Caco-2 (cell line): ENCODE results near the gene ADD2. TPM values are rescaled to one million over a fixed set of nuclear protein-coding genes. Genes with fewer than 3 reads are reported as not detected.

Source experiments
- BruUV-seq: library from RNA; stranded (reverse); fragments of 400-500 nt; replicated peaks from 2 replicates; lab custom pipeline; 2021; lab: Mats Ljungman, UMichigan
- CTCF ChIA-PET: fragments of 300-600 bp; sonication (Branson Sonifier 250); formaldehyde crosslinking; loops from one replicate; lab custom pipeline; 2022; ENCODE audit warnings: antibody characterized with exemption; lab: Charles Lee
- POLR2A ChIA-PET: fragments of 300-600 bp; sonication (Branson Sonifier 250); formaldehyde crosslinking; loops from one replicate; lab custom pipeline; 2022; ENCODE audit warnings: antibody characterized with exemption; lab: Charles Lee
- DNase-seq, 2 experiments: peaks; one replicate each; pipeline versions ENCODE4 v3.0.0 to v3.0.0-alpha.2; 2020 to 2022
- H3K27me3 ChIP-seq: replicated peaks from 2 replicates; pipeline ENCODE4 v1.6.0; 2011; ENCODE audit warnings: low read length; ENCODE audit not compliant: control insufficient read depth, insufficient read depth
- H3K36me3 ChIP-seq: 2 replicates; pipeline ENCODE4 v1.5.1; 2011; ENCODE audit warnings: low read length; ENCODE audit not compliant: control insufficient read depth, insufficient read depth
- H3K4me1 ChIP-seq: fragments of 250-450 bp; sonication (Bioruptor Pico); 2 replicates; pipeline ENCODE4 v1.5.1; 2020; ENCODE audit warnings: mild to moderate bottlenecking
- H3K4me3 ChIP-seq: 2 replicates; pipeline ENCODE4 v1.5.1; 2011; ENCODE audit warnings: low read depth, mild to moderate bottlenecking, control low read depth, low read length
- H3K9me3 ChIP-seq: fragments of 250-450 bp; sonication (Bioruptor Pico); 2 replicates; pipeline ENCODE4 v1.5.1; 2020; ENCODE audit warnings: mild to moderate bottlenecking, moderate library complexity
- H3K27ac Mint-ChIP-seq: one replicate; pipeline ENCODE4 v1.8.0; 2022; ENCODE audit warnings: mixed read lengths; ENCODE audit not compliant: unreplicated experiment
- H3K27me3 Mint-ChIP-seq: one replicate; pipeline ENCODE4 v1.8.0; 2022; ENCODE audit warnings: mixed read lengths; ENCODE audit not compliant: insufficient read depth, unreplicated experiment
- H3K36me3 Mint-ChIP-seq: one replicate; pipeline ENCODE4 v1.8.0; 2022; ENCODE audit warnings: mild to moderate bottlenecking, mixed read lengths; ENCODE audit not compliant: insufficient read depth, unreplicated experiment
- H3K4me1 Mint-ChIP-seq: one replicate; pipeline ENCODE4 v1.8.0; 2022; ENCODE audit warnings: low read depth, mixed read lengths; ENCODE audit not compliant: unreplicated experiment
- H3K4me3 Mint-ChIP-seq: one replicate; pipeline ENCODE4 v1.8.0; 2022; ENCODE audit warnings: mild to moderate bottlenecking, moderate library complexity, mixed read lengths; ENCODE audit not compliant: unreplicated experiment
- H3K9me3 Mint-ChIP-seq: one replicate; pipeline ENCODE4 v1.8.0; 2022; ENCODE audit warnings: mixed read lengths; ENCODE audit not compliant: unreplicated experiment
- intact Hi-C: fragments of 100-400 bp; cut with micrococcal nuclease; formaldehyde crosslinking; loops from one replicate; pipeline ENCODE4 v1.10.0; 2022; ENCODE audit not compliant: unreplicated experiment
- total RNA-seq: library from RNA; stranded (reverse); gene quantifications from 2 replicates; pipeline ENCODE4 v1.2.3, GENCODE V29; 2022
- TF ChIP-seq, protein P1 (sequence below), 2 experiments: fragments of 200-600 bp in 1 of 2; IDR thresholded peaks; 1 replicate in 1 of 2; 2 replicates in 1 of 2; pipeline versions ENCODE4 v1.5.1 to v1.8.0; 2011 to 2022; ENCODE audit warnings: antibody characterized with exemption in 1 of 2, control low read depth in 1 of 2, inconsistent platforms in 1 of 2, low read depth in 1 of 2, low read length in 1 of 2, mild to moderate bottlenecking in 1 of 2, moderate library complexity in 1 of 2; ENCODE audit not compliant: insufficient read depth in 1 of 2, severe bottlenecking in 1 of 2, unreplicated experiment in 1 of 2

Gene ADD2
- total RNA-seq, 1 experiment from 2014 or later: not detected

DNA sequence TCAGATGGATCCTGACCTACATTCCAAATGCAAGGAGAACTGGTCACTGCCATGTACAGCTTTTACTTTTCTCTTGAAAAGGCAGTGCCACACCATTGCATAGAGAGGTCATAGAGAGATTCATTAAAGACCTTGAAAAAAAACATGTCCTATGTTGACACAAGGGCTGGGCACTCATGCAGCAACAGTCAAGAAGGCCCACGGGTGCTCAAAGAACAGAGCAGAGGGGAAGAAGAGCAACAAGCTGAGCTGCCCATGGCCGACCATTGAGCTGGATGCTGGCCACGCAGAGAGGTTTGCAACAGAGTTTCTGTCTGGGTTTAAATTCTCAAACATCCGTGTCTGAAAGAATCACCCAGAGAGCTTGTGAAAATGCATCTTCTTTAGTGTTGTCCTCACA is 99.1 kb downstream of the ADD2 start:
- H3K36me3 Mint-ChIP-seq: no peaks in the 10 kb centered on the region
- ChIA-PET CTCF (interaction anchor here (0.5 to 1.0 kb wide), 2 partner anchors 14 to 51 kb away, joined by 3 read pairs; no protein-coding TSS in a partner anchor), POLR2A (no interaction called here)
- no peaks in the 10 kb centered on the region for H3K4me1 Mint-ChIP-seq
- no TSS peak for BruUV-seq
- intact Hi-C loops: no loop called here
- Histone ChIP-seq H3K27me3 (no peaks in the 10 kb centered on the region), H3K4me1 (no peaks in the 10 kb centered on the region), H3K4me3 (no peak overlapping the region), H3K36me3 (no peaks in the 10 kb centered on the region), H3K9me3 (no peaks in the 10 kb centered on the region)
- no peak overlapping the region for H3K4me3 Mint-ChIP-seq
- no peaks in the 10 kb centered on the region for H3K9me3 Mint-ChIP-seq
- no peak overlapping the region for H3K27ac Mint-ChIP-seq
- TF ChIP-seq, protein P1, sequence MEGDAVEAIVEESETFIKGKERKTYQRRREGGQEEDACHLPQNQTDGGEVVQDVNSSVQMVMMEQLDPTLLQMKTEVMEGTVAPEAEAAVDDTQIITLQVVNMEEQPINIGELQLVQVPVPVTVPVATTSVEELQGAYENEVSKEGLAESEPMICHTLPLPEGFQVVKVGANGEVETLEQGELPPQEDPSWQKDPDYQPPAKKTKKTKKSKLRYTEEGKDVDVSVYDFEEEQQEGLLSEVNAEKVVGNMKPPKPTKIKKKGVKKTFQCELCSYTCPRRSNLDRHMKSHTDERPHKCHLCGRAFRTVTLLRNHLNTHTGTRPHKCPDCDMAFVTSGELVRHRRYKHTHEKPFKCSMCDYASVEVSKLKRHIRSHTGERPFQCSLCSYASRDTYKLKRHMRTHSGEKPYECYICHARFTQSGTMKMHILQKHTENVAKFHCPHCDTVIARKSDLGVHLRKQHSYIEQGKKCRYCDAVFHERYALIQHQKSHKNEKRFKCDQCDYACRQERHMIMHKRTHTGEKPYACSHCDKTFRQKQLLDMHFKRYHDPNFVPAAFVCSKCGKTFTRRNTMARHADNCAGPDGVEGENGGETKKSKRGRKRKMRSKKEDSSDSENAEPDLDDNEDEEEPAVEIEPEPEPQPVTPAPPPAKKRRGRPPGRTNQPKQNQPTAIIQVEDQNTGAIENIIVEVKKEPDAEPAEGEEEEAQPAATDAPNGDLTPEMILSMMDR (IDR thresholded peaks at IDR 0.05; ENCODE audit: insufficient read depth in 1 of 2, low read depth in 1 of 2, low read length in 1 of 2, severe bottlenecking in 1 of 2, unreplicated experiment in 1 of 2): no peak
- H3K27me3 Mint-ChIP-seq: peaks cover 25% of the 10 kb centered on the region
- DNase-seq: no peak

DNA sequence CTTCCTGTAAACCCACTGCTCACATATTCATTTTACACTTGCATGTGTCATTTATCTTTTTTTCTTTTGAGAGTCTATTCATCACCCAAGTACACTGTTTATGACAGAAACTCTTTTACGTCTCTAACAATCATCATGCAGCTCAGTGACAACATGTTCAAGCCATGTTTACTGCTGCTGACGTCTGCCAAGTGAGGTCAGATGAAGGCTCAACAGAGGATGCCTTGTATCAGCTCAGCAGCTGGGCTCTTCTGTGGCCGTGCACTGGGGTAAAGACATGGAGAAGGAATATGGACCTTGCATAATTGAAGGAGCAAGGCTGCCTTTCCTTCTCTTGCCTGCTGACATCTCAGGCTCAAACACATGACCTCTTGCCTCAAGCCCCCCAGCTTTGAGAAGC is 99.6 kb downstream of the ADD2 start:
- CTCF ChIA-PET: interaction anchor here (0.5 kb wide), 1 partner anchor 15 kb away, joined by 3 read pairs; no protein-coding TSS in a partner anchor

DNA sequence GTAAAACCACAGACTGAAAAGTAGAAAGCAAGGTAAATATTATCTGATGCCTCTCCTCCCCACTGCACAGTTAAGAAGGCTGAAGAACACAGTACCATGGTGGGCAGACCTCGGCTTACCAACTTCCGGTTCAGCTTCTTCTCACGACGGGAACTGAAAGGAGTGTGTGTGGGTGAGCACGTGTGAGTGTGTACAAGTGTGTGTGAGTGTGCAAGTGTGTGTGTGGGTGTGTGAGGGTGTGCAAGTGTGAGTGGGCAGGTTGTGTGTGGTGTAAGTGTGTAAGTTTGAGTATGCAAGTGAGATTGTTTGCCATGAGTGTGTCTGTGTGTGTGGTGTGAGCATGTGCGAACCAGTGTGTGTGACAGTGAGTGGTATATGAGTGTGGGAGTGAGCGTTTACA is 103.5 kb downstream of the ADD2 start:
- Histone ChIP-seq H3K36me3 (no peaks in the 10 kb centered on the region), H3K4me1 (no peaks in the 10 kb centered on the region), H3K9me3 (no peaks in the 10 kb centered on the region), H3K4me3 (no peak overlapping the region), H3K27me3 (no peaks in the 10 kb centered on the region)
- POLR2A ChIA-PET: no interaction called here
- Mint-ChIP-seq H3K27ac (no peak overlapping the region), H3K9me3 (no peaks in the 10 kb centered on the region), H3K27me3 (peaks cover 30% of the 10 kb centered on the region), H3K4me3 (no peak overlapping the region), H3K36me3 (no peaks in the 10 kb centered on the region), H3K4me1 (no peaks in the 10 kb centered on the region)
- no peak for DNase-seq
- TF ChIP-seq, protein P1 (IDR thresholded peaks at IDR 0.05; ENCODE audit: insufficient read depth in 1 of 2, low read depth in 1 of 2, low read length in 1 of 2, severe bottlenecking in 1 of 2, unreplicated experiment in 1 of 2): no peak
- no TSS peak for BruUV-seq
- intact Hi-C loops: no loop called here
- CTCF ChIA-PET: interaction anchor here (0.6 kb wide), 1 partner anchor 12 kb away, joined by 3 read pairs; no protein-coding TSS in a partner anchor

More for the DNA sequence above, 99.6 kb downstream of the ADD2 start:
- Mint-ChIP-seq H3K9me3 (no peaks in the 10 kb centered on the region), H3K4me1 (no peaks in the 10 kb centered on the region), H3K27ac (no peak overlapping the region), H3K27me3 (peaks cover 24% of the 10 kb centered on the region), H3K4me3 (no peak overlapping the region), H3K36me3 (no peaks in the 10 kb centered on the region)
- POLR2A ChIA-PET: no interaction called here
- intact Hi-C loops: no loop called here
- Histone ChIP-seq H3K36me3 (no peaks in the 10 kb centered on the region), H3K9me3 (no peaks in the 10 kb centered on the region), H3K4me3 (no peak overlapping the region), H3K27me3 (no peaks in the 10 kb centered on the region), H3K4me1 (no peaks in the 10 kb centered on the region)
- BruUV-seq: no TSS peak
- TF ChIP-seq, protein P1 (IDR thresholded peaks at IDR 0.05; ENCODE audit: insufficient read depth in 1 of 2, low read depth in 1 of 2, low read length in 1 of 2, severe bottlenecking in 1 of 2, unreplicated experiment in 1 of 2): no peak
- DNase-seq: no peak
